T-cell (primary cell): ENCODE data around the gene PLEKHG1. TPM values are rescaled to one million over a fixed set of nuclear protein-coding genes. Genes with fewer than 3 reads are reported as not detected.

ENCODE experiments used
- ATAC-seq, 4 experiments: fragments of 200-7000 bp in 3 of 4; fragments of 150-1000 bp in 1 of 4; cut with Tn5 transposase; replicated peaks in 1 of 4; 1 replicate in 3 of 4; 2 replicates in 1 of 4; pipeline ENCODE4 v1.10.0; 2021; ENCODE audit warnings: moderate library complexity in 3 of 4, mild to moderate bottlenecking in 2 of 4, moderate number of reproducible peaks in 1 of 4
- CTCF ChIA-PET, 2 donors: fragments of 300-600 bp; sonication (Branson Sonifier 250); formaldehyde crosslinking; loops; one replicate each; lab custom pipeline; 2022; ENCODE audit warnings: antibody characterized with exemption in 2 of 2; lab: Charles Lee
- POLR2A ChIA-PET, 2 donors: fragments of 300-600 bp; sonication (Branson Sonifier 250); formaldehyde crosslinking; loops; one replicate each; lab custom pipeline; 2022; ENCODE audit warnings: antibody characterized with exemption in 2 of 2; lab: Charles Lee
- DNase-seq, 35 experiments: peaks; one replicate each; pipeline versions ENCODE4 v3.0.0 to v3.0.0-alpha.2; 2013 to 2023
- H3K27ac ChIP-seq: one replicate; pipeline ENCODE4 v1.5.1; 2013; ENCODE audit warnings: low read length
- H3K27me3 ChIP-seq, 2 experiments: replicated peaks in 1 of 2; 1 replicate in 1 of 2; 2 replicates in 1 of 2; pipeline versions ENCODE4 v1.6.1 to v1.7.0; 2013; ENCODE audit warnings: low read length in 1 of 2, mixed read lengths in 1 of 2; ENCODE audit not compliant: control insufficient read depth in 2 of 2, insufficient read depth in 2 of 2; ENCODE audit errors: extremely low read depth in 1 of 2
- H3K36me3 ChIP-seq, 2 donors: 1 replicate in 1 of 2; 2 replicates in 1 of 2; pipeline versions ENCODE4 v1.6.1 to v1.7.0; 2013; ENCODE audit warnings: low read length in 1 of 2; ENCODE audit not compliant: control insufficient read depth in 2 of 2, insufficient read depth in 1 of 2; ENCODE audit errors: extremely low read depth in 1 of 2
- H3K4me1 ChIP-seq, 2 experiments: 1 replicate in 1 of 2; 2 replicates in 1 of 2; pipeline versions ENCODE4 v1.6.1 to v1.7.0; 2013; ENCODE audit warnings: low read length in 2 of 2, mixed read lengths in 1 of 2; ENCODE audit not compliant: insufficient read depth in 2 of 2, control insufficient read depth in 1 of 2; ENCODE audit errors: extremely low read depth in 1 of 2
- H3K4me3 ChIP-seq, 2 donors: 1 replicate in 1 of 2; 2 replicates in 1 of 2; pipeline versions ENCODE4 v1.5.1 to v1.7.0; 2013; ENCODE audit warnings: mild to moderate bottlenecking in 2 of 2, low read length in 1 of 2, moderate library complexity in 1 of 2; ENCODE audit not compliant: control insufficient read depth in 1 of 2; ENCODE audit errors: extremely low read depth in 1 of 2
- H3K9me3 ChIP-seq: 2 replicates; pipeline ENCODE4 v1.7.0; 2013
- H3K27ac Mint-ChIP-seq, 2 donors: one replicate each; pipeline ENCODE4 v1.8.0; 2020 to 2021; ENCODE audit warnings: mild to moderate bottlenecking in 2 of 2, mixed read lengths in 2 of 2
- H3K27me3 Mint-ChIP-seq, 2 donors: one replicate each; pipeline ENCODE4 v1.8.0; 2021 to 2022; ENCODE audit warnings: mixed read lengths in 2 of 2
- H3K36me3 Mint-ChIP-seq: one replicate; pipeline ENCODE4 v1.8.0; 2021; ENCODE audit warnings: mixed read lengths
- H3K4me1 Mint-ChIP-seq, 3 donors: one replicate each; pipeline ENCODE4 v1.8.0; 2020 to 2022; ENCODE audit warnings: mixed read lengths in 3 of 3, mild to moderate bottlenecking in 1 of 3
- H3K4me3 Mint-ChIP-seq, 3 donors: one replicate each; pipeline ENCODE4 v1.8.0; 2020 to 2022; ENCODE audit warnings: mild to moderate bottlenecking in 3 of 3, mixed read lengths in 3 of 3, moderate library complexity in 3 of 3
- H3K9me3 Mint-ChIP-seq, 3 donors: one replicate each; pipeline ENCODE4 v1.8.0; 2020 to 2022; ENCODE audit warnings: mixed read lengths in 3 of 3
- WGBS: methylation state at CpG from one replicate; pipeline ENCODE4 v1.1.5; 2013; ENCODE audit warnings: missing lambda C conversion rate; ENCODE audit not compliant: insufficient coverage; 5-methylcytosine and 5-hydroxymethylcytosine counted together
- total RNA-seq, 35 experiments: library from RNA in 6 of 35; stranded (reverse) in 6 of 35; fragments of 120-200 nt in 1 of 35; gene quantifications; one replicate each; pipeline versions ENCODE4 v1.2.1 to v1.2.4 and lab custom pipeline; 2013 to 2026

The PLEKHG1 gene
- total RNA-seq, 5 donors from 2014 or later (not counting 1 experiment from before 2014, with no cell fraction given): 2.5 to 18.4 (median 5.4) TPM

DNA sequence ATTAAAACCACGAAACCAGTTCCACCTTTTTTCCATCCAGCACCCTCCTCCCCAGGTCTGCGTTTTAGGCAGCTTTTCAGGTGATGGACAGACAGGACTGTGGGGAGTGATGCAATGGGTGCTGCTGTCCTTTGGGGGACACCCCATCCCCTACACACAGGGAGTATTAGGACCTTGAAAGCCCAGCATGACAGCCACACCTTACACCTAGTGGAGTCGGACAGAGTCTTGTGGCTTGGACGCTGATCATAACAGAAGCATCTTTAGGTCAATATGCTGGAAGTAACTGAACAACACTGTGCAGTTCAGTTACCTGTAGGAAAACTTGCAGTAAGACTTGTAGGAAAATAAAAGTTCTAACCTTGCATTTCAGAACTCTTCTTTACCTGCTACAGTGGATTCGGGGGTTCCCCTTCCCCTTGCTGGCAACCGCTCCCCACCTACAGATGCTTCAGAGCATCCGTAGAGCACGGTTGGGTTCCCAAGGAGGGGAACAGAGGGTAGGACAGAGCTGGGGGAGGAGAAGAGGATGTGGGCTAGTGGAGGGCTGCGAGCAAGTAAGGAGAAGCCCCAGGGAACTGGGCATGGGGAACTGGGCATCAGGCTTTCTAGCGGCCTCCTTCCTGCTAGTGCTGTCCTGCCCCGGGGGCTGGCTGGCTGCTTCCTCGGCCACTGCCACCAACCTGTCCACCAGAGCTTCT is 31.7 kb downstream of the PLEKHG1 start:
- no peaks in the 10 kb centered on the region for H3K36me3 ChIP-seq
- 31% methylated on average over 4 of the region's 12 CpGs for WGBS
- no peak overlapping the region for H3K4me3 ChIP-seq
- peak overlapping the region in 1 of 3 donors; percentile 8 for H3K4me3 Mint-ChIP-seq
- H3K9me3 ChIP-seq: no peaks in the 10 kb centered on the region
- ChIA-PET CTCF (interaction anchor here in 1 of 2 donors (0.7 kb wide), 1 partner anchor 8 kb away, joined by 3 read pairs; no protein-coding TSS in a partner anchor), POLR2A (no interaction called here)
- peak overlapping the region; percentile 46 to 85 for H3K27ac Mint-ChIP-seq
- DNase-seq (peak in 3 of 35 experiments; percentile 3 to 15 (median 5)), ATAC-seq (peak in 2 of 4 experiments; percentile 13 to 66)
- H3K9me3 Mint-ChIP-seq: no peaks in the 10 kb centered on the region
- peaks cover 27 to 56% (median 44%) of the 10 kb centered on the region in 3 donors for H3K4me1 Mint-ChIP-seq
- H3K36me3 Mint-ChIP-seq: no peaks in the 10 kb centered on the region
- H3K27ac ChIP-seq: no peak overlapping the region
- H3K27me3 ChIP-seq: peaks cover 0 to 3% of the 10 kb centered on the region in 2 experiments
- peaks cover 0 to 5% of the 10 kb centered on the region in 2 donors for H3K27me3 Mint-ChIP-seq
- peaks cover 2 to 22% of the 10 kb centered on the region in 2 experiments for H3K4me1 ChIP-seq

DNA sequence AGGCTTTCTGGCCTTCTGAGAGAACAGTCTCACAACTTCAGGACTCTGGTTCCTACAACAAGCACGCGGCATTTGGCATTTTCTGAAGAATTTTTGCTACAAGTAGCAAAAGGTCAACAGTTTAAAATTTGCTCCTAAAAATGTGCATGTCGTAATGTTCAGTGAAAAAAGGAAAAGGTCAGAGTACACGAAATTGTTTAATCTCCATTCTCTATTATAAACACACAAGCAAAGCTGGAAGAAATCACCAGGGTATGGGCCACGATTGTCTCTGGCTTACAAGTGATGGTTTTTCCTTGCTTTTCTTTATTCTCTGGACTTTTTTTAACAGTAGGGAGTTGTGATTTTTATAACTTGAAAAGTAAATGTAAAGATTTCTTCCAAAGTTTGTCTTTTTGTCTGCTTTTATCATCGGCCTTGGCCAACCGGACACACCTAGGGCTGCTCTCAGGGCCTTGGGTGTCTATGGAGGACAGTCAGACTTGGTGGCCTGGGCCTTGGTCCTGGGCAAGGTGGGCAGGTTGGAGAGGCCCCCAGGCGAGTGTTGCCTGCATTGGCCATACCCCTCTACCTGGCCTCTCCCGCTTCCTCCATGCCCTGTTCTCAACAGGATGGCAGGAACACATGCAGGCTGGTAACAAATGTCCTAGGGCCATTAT is 32.4 kb downstream of the PLEKHG1 start:
- H3K9me3 ChIP-seq: no peaks in the 10 kb centered on the region
- peak overlapping the region; percentile 73 to 81 (median 78) for H3K4me3 Mint-ChIP-seq
- H3K4me1 Mint-ChIP-seq: peaks cover 27 to 61% (median 44%) of the 10 kb centered on the region in 3 donors
- H3K9me3 Mint-ChIP-seq: no peaks in the 10 kb centered on the region
- peak overlapping the region; percentile 61 for H3K27ac ChIP-seq
- peaks cover 0 to 3% of the 10 kb centered on the region in 2 experiments for H3K27me3 ChIP-seq
- no peaks in the 10 kb centered on the region for H3K36me3 Mint-ChIP-seq
- H3K4me3 ChIP-seq: no peak overlapping the region
- POLR2A ChIA-PET: no interaction called here
- CTCF ChIA-PET: no interaction called here
- 81% methylated on average over 3 of the region's 9 CpGs for WGBS
- peaks cover 0 to 4% of the 10 kb centered on the region in 2 donors for H3K27me3 Mint-ChIP-seq
- H3K4me1 ChIP-seq: peaks cover 2 to 22% of the 10 kb centered on the region in 2 experiments
- peak overlapping the region in 1 of 2 donors; percentile 86 for H3K27ac Mint-ChIP-seq
- DNase-seq: no peak
- H3K36me3 ChIP-seq: no peaks in the 10 kb centered on the region
- no peak for ATAC-seq

DNA sequence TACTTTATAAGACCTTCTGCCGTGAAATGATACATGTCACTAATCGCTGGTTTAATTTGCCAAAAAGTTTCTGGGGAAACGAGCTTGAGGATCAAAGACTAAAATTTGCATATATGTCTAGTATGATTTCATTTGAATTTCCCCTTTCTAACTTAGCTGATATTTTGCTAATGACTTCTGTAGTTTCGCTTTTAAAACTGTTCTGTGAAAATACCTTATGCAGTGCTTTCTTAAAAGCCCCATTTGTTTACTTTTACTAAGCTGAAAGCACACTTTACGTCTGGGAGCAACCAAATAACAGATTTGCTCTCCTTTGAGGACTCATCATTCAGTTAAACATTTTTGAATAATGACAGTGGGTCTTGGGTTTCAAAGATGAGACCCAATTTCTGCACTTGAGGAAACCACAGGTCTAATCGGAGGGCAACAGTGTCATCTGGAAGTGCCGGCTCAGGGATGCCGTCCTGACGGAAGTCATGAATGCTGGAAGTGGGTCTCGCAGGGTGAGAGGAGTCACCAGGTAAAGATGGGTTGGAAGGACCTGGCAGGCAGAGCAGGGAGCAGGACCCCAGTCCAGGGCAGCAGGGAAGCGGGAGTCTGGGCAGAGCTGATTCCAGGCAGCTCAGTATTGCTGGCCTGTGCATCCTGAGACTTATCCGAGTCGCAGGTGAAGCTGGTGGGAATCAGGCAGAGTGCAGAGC is 33.2 kb downstream of the PLEKHG1 start:
- peak in 3 of 4 experiments; percentile 9 to 61 (median 20) for ATAC-seq

DNA sequence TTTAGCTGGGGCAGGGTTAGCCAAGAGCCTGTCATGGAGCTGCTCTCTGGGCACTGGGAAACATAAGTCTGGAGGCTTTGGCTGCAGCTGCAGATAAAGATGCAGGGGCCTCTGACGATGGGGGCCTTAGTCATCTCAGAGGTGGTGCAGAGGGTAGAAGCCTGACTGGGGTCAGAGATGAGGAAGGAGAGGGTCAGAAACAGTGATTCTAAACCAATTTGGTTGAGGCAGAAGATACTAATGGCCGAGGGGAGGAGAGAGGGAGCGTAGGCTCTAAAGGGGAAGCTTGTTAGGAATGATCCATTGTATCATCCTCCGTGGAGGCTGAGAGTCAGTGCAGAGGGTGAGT is 33.8 kb downstream of the PLEKHG1 start:
- Histone ChIP-seq H3K4me3 (peak overlapping the region in 1 of 2 donors; percentile 35), H3K4me1 (peaks cover 2 to 22% of the 10 kb centered on the region in 2 experiments), H3K9me3 (no peaks in the 10 kb centered on the region), H3K27me3 (peaks cover 0 to 3% of the 10 kb centered on the region in 2 experiments), H3K27ac (peak overlapping the region; percentile 61), H3K36me3 (no peaks in the 10 kb centered on the region)
- WGBS: 56% methylated on average over 4 of the region's 4 CpGs
- ATAC-seq: peak in 3 of 4 experiments; percentile 8 to 34 (median 17)
- no peak for DNase-seq
- Mint-ChIP-seq H3K36me3 (no peaks in the 10 kb centered on the region), H3K27ac (peak overlapping the region; percentile 85 to 86), H3K4me1 (peaks cover 27 to 70% (median 44%) of the 10 kb centered on the region in 3 donors), H3K4me3 (peak overlapping the region; percentile 73 to 81 (median 78)), H3K9me3 (no peaks in the 10 kb centered on the region), H3K27me3 (peaks cover 0 to 4% of the 10 kb centered on the region in 2 donors)
- ChIA-PET CTCF (interaction anchor here in 1 of 2 donors (0.6 kb wide), 1 partner anchor 690 kb away, joined by 3 read pairs; no protein-coding TSS in a partner anchor), POLR2A (interaction anchor here in 1 of 2 donors (0.6 kb wide), 1 partner anchor 34 kb away, joined by 6 read pairs; no protein-coding TSS in a partner anchor)

More for the DNA sequence above, 33.2 kb downstream of the PLEKHG1 start:
- peak overlapping the region; percentile 85 to 86 for H3K27ac Mint-ChIP-seq
- peaks cover 27 to 67% (median 44%) of the 10 kb centered on the region in 3 donors for H3K4me1 Mint-ChIP-seq
- H3K27me3 Mint-ChIP-seq: peaks cover 0 to 4% of the 10 kb centered on the region in 2 donors
- H3K36me3 Mint-ChIP-seq: no peaks in the 10 kb centered on the region
- POLR2A ChIA-PET: no interaction called here
- DNase-seq: peak in 1 of 35 experiments; percentile 35
- peak overlapping the region in 1 of 2 donors; percentile 35 for H3K4me3 ChIP-seq
- no peaks in the 10 kb centered on the region for H3K9me3 ChIP-seq
- CTCF ChIA-PET: interaction anchor here in 1 of 2 donors (0.6 kb wide), 1 partner anchor 690 kb away, joined by 3 read pairs; no protein-coding TSS in a partner anchor
- 41% methylated on average over 8 of the region's 13 CpGs for WGBS
- peaks cover 0 to 3% of the 10 kb centered on the region in 2 experiments for H3K27me3 ChIP-seq
- peak overlapping the region; percentile 61 for H3K27ac ChIP-seq
- no peaks in the 10 kb centered on the region for H3K9me3 Mint-ChIP-seq
- H3K36me3 ChIP-seq: no peaks in the 10 kb centered on the region
- H3K4me3 Mint-ChIP-seq: peak overlapping the region; percentile 73 to 81 (median 78)
- peaks cover 2 to 22% of the 10 kb centered on the region in 2 experiments for H3K4me1 ChIP-seq

DNA sequence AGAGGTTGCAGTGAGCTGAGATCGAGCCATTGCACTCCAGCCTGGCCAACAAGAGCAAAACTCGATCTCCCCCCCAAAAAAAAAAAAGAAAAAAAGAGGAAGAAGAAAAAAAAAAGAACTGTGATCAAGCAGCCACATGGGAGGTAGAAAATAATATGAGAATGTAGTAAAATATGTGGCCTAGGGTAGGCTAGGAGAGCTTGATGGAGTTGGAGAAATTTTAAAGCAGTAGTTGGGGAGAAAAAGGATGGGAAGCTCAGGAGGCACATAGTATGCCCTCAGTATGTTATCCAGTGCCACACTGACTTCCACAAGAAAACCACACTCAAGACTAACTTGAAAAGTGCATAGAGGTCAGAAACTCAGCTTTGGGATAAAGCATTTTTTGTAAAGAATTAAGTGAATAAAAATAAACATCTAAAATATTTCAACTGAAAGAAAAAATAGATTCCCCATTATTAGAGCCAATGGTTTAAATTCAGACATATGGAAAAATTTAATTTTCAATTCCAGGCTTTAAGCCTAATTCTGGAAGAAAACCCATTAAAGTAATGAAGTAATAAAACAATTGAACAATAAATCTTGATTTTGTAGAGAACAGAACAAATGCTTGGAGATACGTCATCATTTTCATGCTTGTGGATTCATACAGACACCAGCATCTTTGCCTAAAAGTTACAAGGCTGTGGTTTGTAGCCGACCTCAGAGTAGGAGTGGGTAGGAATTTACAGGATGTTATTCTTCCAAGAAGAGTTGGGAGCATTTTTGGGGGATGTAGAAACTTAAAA is 34.7 kb downstream of the PLEKHG1 start:
- Histone ChIP-seq H3K4me1 (peaks cover 2 to 22% of the 10 kb centered on the region in 2 experiments), H3K27ac (no peak overlapping the region), H3K9me3 (no peaks in the 10 kb centered on the region), H3K4me3 (no peak overlapping the region), H3K27me3 (peaks cover 0 to 3% of the 10 kb centered on the region in 2 experiments), H3K36me3 (no peaks in the 10 kb centered on the region)
- no peaks in the 10 kb centered on the region for H3K36me3 Mint-ChIP-seq
- ChIA-PET CTCF (interaction anchor here in 1 of 2 donors (0.7 kb wide), 1 partner anchor 57 kb away, joined by 4 read pairs; no protein-coding TSS in a partner anchor), POLR2A (interaction anchor here in 1 of 2 donors (0.6 to 0.7 kb wide), 2 partner anchors 35 kb away, joined by 6 to 10 read pairs; no protein-coding TSS in a partner anchor)
- H3K27me3 Mint-ChIP-seq: no peaks in the 10 kb centered on the region
- DNase-seq: no peak
- WGBS: 50% methylated on average over 1 of the region's 4 CpGs
- H3K27ac Mint-ChIP-seq: peak overlapping the region; percentile 85 to 86
- ATAC-seq: no peak
- peaks cover 27 to 66% (median 44%) of the 10 kb centered on the region in 3 donors for H3K4me1 Mint-ChIP-seq
- peak overlapping the region; percentile 73 to 81 (median 78) for H3K4me3 Mint-ChIP-seq
- H3K9me3 Mint-ChIP-seq: no peaks in the 10 kb centered on the region
